Activated T-cell treated with anti-CD3 and anti-CD28 coated beads, Interleukin-2, amount 50 U/mL, for 72 hours (primary cell): ENCODE measurements around the gene IL4I1. TPM values are rescaled to one million over a fixed set of nuclear protein-coding genes. Genes with fewer than 3 reads are reported as not detected.

ENCODE experiments used
- ATAC-seq, 2 donors: fragments of 150-1000 bp; cut with Tn5 transposase; replicated peaks in 1 of 2; 2 replicates each; pipeline ENCODE4 v1.10.0; 2021; ENCODE audit warnings: moderate library complexity in 2 of 2, mild to moderate bottlenecking in 1 of 2
- DNase-seq, 2 donors: peaks; one replicate each; pipeline ENCODE4 v3.0.0; 2021 to 2022; ENCODE audit warnings: mixed read lengths in 1 of 2
- H3K27ac Mint-ChIP-seq: one replicate; pipeline ENCODE4 v1.8.0; 2022; ENCODE audit warnings: mild to moderate bottlenecking, moderate library complexity, mixed read lengths
- H3K27me3 Mint-ChIP-seq: one replicate; pipeline ENCODE4 v1.8.0; 2022; ENCODE audit warnings: low read depth, mixed read lengths
- H3K36me3 Mint-ChIP-seq, 2 donors: one replicate each; pipeline ENCODE4 v1.8.0; 2022; ENCODE audit warnings: mixed read lengths in 2 of 2, mild to moderate bottlenecking in 1 of 2; ENCODE audit not compliant: insufficient read depth in 2 of 2
- H3K4me1 Mint-ChIP-seq: one replicate; pipeline ENCODE4 v1.8.0; 2022; ENCODE audit warnings: low read depth, mixed read lengths
- H3K4me3 Mint-ChIP-seq, 2 donors: one replicate each; pipeline ENCODE4 v1.8.0; 2022; ENCODE audit warnings: mild to moderate bottlenecking in 2 of 2, mixed read lengths in 2 of 2, moderate library complexity in 2 of 2
- H3K9me3 Mint-ChIP-seq, 2 donors: one replicate each; pipeline ENCODE4 v1.8.0; 2022; ENCODE audit warnings: mixed read lengths in 2 of 2
- total RNA-seq, 2 donors: library from RNA; stranded (reverse); gene quantifications; one replicate each; pipeline ENCODE4 v1.2.3, GENCODE V29; 2022

The IL4I1 gene
- total RNA-seq, 2 donors from 2014 or later, result 16.7 to 42.3 TPM

- peaks cover 42% of the 10 kb centered on the region for H3K4me1 Mint-ChIP-seq
- no peaks in the 10 kb centered on the region for H3K27me3 Mint-ChIP-seq
- H3K36me3 Mint-ChIP-seq, result peaks cover 2 to 10% of the 10 kb centered on the region in 2 donors
- ATAC-seq (peak; percentile 78 to 81), DNase-seq (peak; percentile 90 to 92)
- peak overlapping the region; percentile 77 for H3K27ac Mint-ChIP-seq
- no peak overlapping the region for H3K4me3 Mint-ChIP-seq
- no peaks in the 10 kb centered on the region for H3K9me3 Mint-ChIP-seq
Observed at GRCh38 chr19:49869484-49870308, 27.0 kb downstream of the IL4I1 start.

- H3K27me3 Mint-ChIP-seq, result no peaks in the 10 kb centered on the region
- DNase-seq (no peak), ATAC-seq (peak; percentile 9 to 18)
- peak overlapping the region; percentile 19 for H3K27ac Mint-ChIP-seq
- H3K4me1 Mint-ChIP-seq, result peaks cover 44% of the 10 kb centered on the region
- no peaks in the 10 kb centered on the region for H3K9me3 Mint-ChIP-seq
- H3K4me3 Mint-ChIP-seq, result no peak overlapping the region
- peaks cover 8 to 11% of the 10 kb centered on the region in 2 donors for H3K36me3 Mint-ChIP-seq
Observed at GRCh38 chr19:49869009-49869483, 27.6 kb downstream of the IL4I1 start.

GRCh38 chr19:49866933-49867782 is 29.5 kb downstream of the IL4I1 start, which contains the start of gene PNKP:
TSS of gene PNKP (minus strand) at chr19:49867576. CDS start at chr19:49867204, 372 bp downstream.
- H3K4me1 Mint-ChIP-seq, result peaks cover 46% of the 10 kb centered on the region
- H3K27me3 Mint-ChIP-seq, result no peaks in the 10 kb centered on the region
- peak within 1 kb of the TSS; percentile 92 for H3K27ac Mint-ChIP-seq
- H3K4me3 Mint-ChIP-seq, result no peak within 1 kb of the TSS
- DNase-seq, result peak; percentile 92 to 93
- ATAC-seq, result peak; percentile 56 to 62
- no peaks in the 10 kb centered on the region for H3K9me3 Mint-ChIP-seq
- peaks cover 10 to 13% of the 10 kb centered on the region in 2 donors for H3K36me3 Mint-ChIP-seq

- Mint-ChIP-seq H3K4me1 (peaks cover 33% of the 10 kb centered on the region), H3K36me3 (peaks cover 12 to 13% of the 10 kb centered on the region in 2 donors), H3K9me3 (no peaks in the 10 kb centered on the region), H3K27ac (no peak overlapping the region), H3K4me3 (no peak overlapping the region), H3K27me3 (no peaks in the 10 kb centered on the region)
- ATAC-seq, result no peak
- no peak for DNase-seq
Observed at GRCh38 chr19:49864890-49865289, 31.8 kb downstream of the IL4I1 start.

- Mint-ChIP-seq H3K9me3 (no peaks in the 10 kb centered on the region), H3K36me3 (peaks cover 12 to 13% of the 10 kb centered on the region in 2 donors), H3K4me3 (no peak overlapping the region), H3K27me3 (no peaks in the 10 kb centered on the region), H3K27ac (no peak overlapping the region), H3K4me1 (peaks cover 33% of the 10 kb centered on the region)
- no peak for DNase-seq
- no peak for ATAC-seq
Observed at GRCh38 chr19:49863935-49864320, 32.8 kb downstream of the IL4I1 start.

- Mint-ChIP-seq H3K9me3 (no peaks in the 10 kb centered on the region), H3K36me3 (peaks cover 12 to 13% of the 10 kb centered on the region in 2 donors), H3K27me3 (no peaks in the 10 kb centered on the region), H3K27ac (no peak overlapping the region), H3K4me3 (no peak overlapping the region), H3K4me1 (peaks cover 33% of the 10 kb centered on the region)
- no peak for DNase-seq
- no peak for ATAC-seq
Observed at GRCh38 chr19:49863254-49863934, 33.3 kb downstream of the IL4I1 start.

- ATAC-seq, result no peak
- DNase-seq, result no peak
- no peak overlapping the region for H3K27ac Mint-ChIP-seq
- no peaks in the 10 kb centered on the region for H3K9me3 Mint-ChIP-seq
- no peak overlapping the region for H3K4me3 Mint-ChIP-seq
- peaks cover 12 to 13% of the 10 kb centered on the region in 2 donors for H3K36me3 Mint-ChIP-seq
- H3K27me3 Mint-ChIP-seq, result no peaks in the 10 kb centered on the region
- H3K4me1 Mint-ChIP-seq, result peaks cover 33% of the 10 kb centered on the region
Observed at GRCh38 chr19:49862391-49863253, 34.1 kb downstream of the IL4I1 start.

- ATAC-seq (no peak), DNase-seq (no peak)
- peaks cover 30% of the 10 kb centered on the region for H3K4me1 Mint-ChIP-seq
- H3K27ac Mint-ChIP-seq, result no peak overlapping the region
- H3K9me3 Mint-ChIP-seq, result no peaks in the 10 kb centered on the region
- no peaks in the 10 kb centered on the region for H3K27me3 Mint-ChIP-seq
- no peak overlapping the region for H3K4me3 Mint-ChIP-seq
- peaks cover 11 to 12% of the 10 kb centered on the region in 2 donors for H3K36me3 Mint-ChIP-seq
Observed at GRCh38 chr19:49861541-49862378, 34.9 kb downstream of the IL4I1 start.

- H3K4me3 Mint-ChIP-seq, result no peak overlapping the region
- no peaks in the 10 kb centered on the region for H3K9me3 Mint-ChIP-seq
- H3K27ac Mint-ChIP-seq, result no peak overlapping the region
- DNase-seq (no peak), ATAC-seq (no peak)
- H3K4me1 Mint-ChIP-seq, result peaks cover 24% of the 10 kb centered on the region
- H3K36me3 Mint-ChIP-seq, result peaks cover 7 to 12% of the 10 kb centered on the region in 2 donors
- H3K27me3 Mint-ChIP-seq, result no peaks in the 10 kb centered on the region
Observed at GRCh38 chr19:49861107-49861506, 35.6 kb downstream of the IL4I1 start.

GRCh38 chr19:49860336-49861102 is 36.2 kb downstream of the IL4I1 start:
- Mint-ChIP-seq H3K4me3 (no peak overlapping the region), H3K9me3 (no peaks in the 10 kb centered on the region)
- no peak for ATAC-seq

More at GRCh38 chr19:49860336-49861102, 36.2 kb downstream of the IL4I1 start:
- DNase-seq, result no peak
- peaks cover 18% of the 10 kb centered on the region for H3K4me1 Mint-ChIP-seq
- H3K36me3 Mint-ChIP-seq, result peaks cover 4 to 12% of the 10 kb centered on the region in 2 donors
- H3K27ac Mint-ChIP-seq, result no peak overlapping the region
- no peaks in the 10 kb centered on the region for H3K27me3 Mint-ChIP-seq
